Superior temporal gyrus (tissue), 1 donor: ENCODE data around the gene TNRC6B.
A peak's percentile ranks its signal among the peaks of the same experiment; 100 is the strongest.
"Not testable (repeated sequence)": the region's sequence is repeated elsewhere in the genome, so short reads cannot be mapped to it uniquely, and the experiment has no call there.

Experiments
- DNase-seq: peaks from one replicate; pipeline ENCODE4 v3.0.0-alpha.2; 2016; ENCODE audit errors: extremely low spot score

TNRC6B gene, protein sequence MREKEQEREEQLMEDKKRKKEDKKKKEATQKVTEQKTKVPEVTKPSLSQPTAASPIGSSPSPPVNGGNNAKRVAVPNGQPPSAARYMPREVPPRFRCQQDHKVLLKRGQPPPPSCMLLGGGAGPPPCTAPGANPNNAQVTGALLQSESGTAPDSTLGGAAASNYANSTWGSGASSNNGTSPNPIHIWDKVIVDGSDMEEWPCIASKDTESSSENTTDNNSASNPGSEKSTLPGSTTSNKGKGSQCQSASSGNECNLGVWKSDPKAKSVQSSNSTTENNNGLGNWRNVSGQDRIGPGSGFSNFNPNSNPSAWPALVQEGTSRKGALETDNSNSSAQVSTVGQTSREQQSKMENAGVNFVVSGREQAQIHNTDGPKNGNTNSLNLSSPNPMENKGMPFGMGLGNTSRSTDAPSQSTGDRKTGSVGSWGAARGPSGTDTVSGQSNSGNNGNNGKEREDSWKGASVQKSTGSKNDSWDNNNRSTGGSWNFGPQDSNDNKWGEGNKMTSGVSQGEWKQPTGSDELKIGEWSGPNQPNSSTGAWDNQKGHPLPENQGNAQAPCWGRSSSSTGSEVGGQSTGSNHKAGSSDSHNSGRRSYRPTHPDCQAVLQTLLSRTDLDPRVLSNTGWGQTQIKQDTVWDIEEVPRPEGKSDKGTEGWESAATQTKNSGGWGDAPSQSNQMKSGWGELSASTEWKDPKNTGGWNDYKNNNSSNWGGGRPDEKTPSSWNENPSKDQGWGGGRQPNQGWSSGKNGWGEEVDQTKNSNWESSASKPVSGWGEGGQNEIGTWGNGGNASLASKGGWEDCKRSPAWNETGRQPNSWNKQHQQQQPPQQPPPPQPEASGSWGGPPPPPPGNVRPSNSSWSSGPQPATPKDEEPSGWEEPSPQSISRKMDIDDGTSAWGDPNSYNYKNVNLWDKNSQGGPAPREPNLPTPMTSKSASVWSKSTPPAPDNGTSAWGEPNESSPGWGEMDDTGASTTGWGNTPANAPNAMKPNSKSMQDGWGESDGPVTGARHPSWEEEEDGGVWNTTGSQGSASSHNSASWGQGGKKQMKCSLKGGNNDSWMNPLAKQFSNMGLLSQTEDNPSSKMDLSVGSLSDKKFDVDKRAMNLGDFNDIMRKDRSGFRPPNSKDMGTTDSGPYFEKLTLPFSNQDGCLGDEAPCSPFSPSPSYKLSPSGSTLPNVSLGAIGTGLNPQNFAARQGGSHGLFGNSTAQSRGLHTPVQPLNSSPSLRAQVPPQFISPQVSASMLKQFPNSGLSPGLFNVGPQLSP (N-terminal part only)

DNA sequence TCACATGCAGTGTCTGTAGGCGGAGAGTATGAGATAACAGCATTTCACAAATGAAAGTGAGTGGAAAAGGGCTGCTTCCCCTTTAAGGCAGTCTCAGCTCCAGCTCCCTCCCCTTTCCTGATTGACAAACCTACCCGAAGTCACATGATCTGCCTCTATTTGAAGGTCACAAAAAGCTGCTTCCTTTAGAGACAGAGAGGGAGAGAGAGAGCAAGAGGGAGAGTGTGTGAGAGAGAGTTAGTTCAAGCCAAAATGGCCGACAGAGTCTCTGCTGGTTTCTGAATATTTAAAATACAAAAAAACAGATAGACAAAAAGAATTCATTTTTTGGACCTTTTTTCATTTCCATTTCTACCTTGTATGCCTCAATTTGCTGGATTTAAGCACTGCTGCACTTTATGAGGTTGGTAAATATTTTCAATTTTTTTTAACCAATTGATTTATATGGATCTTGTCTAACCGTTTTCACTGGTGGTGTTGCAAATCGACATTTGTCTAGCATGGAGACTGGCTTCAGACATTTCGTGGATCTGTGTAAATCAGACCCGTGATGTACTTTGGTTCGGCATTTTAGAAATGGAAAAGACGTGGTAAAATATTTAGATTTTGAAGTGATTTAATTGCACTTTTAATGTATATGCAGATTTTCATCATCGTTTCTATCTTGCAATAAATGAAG lies at the start of gene TNRC6B:
Gene TNRC6B, plus strand, starts transcription at position 188 of the 679 bp plus-strand sequence. Its CDS starts 211 bp downstream, at position 399.
- peak; percentile 99 for DNase-seq

DNA sequence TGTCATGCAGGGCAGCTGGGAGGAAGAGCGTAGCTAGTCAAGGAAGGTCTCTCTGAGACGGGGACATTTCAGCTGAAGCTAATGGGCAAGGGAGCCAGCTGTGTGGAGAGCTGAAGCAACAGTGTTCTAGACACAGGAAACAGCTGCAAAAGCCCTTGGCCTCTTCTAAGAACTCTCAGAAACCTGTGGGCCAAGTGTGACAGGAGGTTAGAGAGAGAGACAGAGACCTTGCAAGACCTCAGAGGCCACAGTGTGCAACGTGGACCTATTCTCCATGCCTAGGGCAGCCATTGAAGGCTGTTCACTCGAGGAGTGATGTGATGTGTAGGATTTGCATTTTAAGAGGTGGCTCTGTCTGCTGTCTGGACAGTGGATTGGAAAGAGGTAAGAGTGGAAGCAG lies 48.7 kb upstream of the TNRC6B start:
- DNase-seq: no peak

DNA sequence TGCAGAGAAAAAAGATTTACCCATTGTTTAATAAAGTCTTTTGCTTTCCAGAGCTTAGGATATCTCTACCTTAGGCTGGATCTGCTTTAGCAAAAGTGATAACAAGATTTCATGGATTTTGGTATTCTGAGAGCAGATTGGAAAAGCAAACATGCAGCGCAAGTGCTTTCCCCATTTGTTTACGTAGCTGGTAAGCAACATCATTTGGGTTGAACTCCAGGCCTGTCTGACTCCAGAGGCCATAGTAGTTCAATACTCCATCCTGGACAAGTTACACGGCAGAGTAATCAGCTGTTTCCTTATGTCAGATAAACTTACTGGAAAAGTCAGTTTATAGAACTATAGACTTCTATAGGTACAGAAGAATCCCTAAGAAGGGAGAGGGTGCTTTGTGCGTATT lies 40.6 kb upstream of the TNRC6B start:
- DNase-seq: no peak

DNA sequence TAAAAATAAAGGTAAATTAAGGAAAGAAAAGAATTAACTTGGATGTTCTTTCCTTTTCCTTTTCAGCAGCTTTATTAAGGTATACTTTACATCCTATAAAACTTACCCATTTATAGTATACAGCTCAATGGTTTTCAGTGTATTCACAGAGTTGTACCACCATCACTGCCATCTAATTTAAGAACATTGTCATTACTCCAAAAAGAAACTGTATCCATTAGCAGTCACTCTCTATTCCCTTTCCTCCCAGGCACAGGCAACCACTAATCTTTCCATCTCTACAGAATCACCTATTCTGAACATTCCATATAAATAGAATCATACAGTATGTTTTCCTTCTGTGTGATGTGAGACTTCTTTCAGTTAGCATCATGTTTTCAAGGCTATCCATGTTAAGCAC lies 38.9 kb upstream of the TNRC6B start:
- no peak for DNase-seq

DNA sequence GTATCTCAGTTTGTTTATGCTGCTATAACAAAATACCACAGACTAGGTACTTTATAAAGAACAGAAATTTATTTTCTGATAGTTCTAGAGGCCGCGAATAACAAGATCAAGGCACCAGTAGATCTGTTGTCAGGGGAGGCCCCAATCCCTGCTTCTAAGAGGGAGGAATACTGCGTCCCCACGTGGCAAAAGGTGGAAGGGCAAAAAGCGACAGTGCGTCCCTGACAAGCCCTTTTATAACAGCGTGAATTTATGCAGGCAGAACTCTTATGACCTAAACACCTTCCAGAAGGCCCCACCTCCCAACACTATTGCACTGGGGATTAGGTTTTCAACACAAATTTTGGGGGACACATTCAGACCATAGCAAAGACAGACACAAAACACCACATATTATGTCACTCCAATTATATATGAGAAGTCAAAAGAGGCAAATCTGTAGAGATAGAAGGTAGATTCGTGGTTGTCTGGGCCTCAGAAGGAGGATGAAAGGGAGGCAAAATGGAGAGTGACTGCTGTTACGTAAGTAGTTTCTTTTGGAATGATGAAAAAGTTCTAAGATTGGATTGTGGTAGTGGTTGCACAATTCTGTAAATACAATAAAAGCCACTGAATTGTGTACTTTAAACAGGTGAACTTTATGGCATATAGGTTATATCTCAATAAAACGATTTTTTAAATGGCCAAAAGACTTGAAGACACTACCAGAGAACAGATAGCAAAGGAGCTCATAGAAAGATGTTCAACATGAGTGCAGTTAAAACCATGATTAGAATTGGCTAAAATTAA lies 30.1 kb upstream of the TNRC6B start:
- DNase-seq: no peak

DNA sequence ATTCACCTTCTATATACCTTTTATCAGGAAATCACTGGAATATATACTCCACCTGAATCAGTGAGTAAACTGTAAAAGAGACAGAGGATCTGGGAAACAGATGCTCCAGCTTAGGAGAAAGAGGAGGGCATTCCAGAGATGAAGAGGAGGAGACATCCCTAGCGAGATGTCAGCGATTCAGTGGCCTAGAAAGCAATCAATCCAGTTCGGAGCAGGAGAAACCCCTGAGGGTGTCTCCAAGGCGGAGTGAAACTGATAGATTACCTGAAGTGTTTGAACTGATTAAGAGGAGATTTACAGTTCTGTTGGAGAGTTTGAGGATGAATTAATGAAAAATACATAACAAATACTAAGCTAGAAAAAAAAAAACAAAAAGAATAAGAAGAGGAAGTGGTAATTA lies 24.5 kb upstream of the TNRC6B start:
- DNase-seq: no peak

DNA sequence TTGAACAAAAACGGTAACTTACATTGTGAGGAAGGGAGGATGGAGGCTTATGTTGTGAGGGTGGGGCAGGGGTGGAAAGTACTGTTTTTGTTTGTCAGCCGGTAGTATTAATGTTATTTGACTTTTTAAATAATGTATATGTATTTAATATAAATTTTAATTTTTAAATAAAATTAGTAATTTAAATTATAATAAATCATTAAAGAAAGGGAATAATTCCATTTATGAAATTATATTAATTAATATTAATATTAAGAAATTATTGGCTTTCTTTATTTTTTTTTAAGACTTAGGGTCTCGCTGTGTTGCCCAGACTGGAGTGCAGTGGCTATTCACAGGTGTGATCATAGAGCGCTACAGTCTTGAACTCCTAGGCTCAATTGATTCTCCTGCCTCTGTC lies 24.0 kb upstream of the TNRC6B start:
- no peak for DNase-seq

DNA sequence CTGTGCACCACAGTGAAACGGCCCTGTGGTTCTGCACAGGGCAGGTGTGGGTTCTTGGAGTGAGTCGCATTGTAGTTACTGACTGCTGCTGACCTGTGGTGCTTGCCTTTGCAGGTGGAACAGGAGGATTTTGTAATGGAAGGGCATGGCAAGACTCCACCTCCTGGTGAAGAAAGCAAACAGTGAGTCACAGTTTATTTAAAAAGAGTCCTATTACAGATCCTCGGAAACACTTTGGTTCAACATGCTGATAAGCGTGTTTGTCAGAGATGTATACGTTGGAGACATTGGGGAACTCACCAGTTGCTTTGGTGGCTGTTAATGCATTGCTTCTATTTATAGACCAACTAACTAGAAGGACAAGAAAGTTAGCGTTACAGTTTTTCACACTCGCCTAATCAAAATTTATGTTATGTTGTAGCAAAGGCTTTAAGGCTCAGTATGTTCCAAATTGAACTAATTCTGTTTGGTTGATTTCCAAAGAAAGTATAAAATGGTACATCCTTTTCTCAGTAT lies 21.7 kb upstream of the TNRC6B start:
- no peak for DNase-seq

DNA sequence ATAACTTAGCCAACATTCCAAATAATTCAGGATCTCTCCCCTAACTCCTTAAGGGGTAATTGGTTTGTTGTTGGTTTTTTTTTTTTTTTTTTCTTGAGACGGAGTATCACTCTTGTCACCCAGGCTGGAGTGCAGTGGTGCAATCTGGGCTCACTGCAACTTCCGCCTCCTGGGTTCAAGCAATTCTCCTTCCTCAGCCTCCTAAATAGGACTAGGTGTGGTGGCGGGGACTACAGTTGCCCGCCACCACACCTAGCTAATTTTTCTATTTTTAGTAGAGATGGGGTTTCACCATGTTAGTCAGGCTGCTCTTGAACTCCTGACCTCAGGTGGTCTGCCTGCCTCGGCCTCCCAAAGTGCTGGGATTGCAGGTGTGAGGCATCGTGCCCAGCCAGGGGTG lies 21.0 kb upstream of the TNRC6B start:
- DNase-seq: not testable (repeated sequence)

DNA sequence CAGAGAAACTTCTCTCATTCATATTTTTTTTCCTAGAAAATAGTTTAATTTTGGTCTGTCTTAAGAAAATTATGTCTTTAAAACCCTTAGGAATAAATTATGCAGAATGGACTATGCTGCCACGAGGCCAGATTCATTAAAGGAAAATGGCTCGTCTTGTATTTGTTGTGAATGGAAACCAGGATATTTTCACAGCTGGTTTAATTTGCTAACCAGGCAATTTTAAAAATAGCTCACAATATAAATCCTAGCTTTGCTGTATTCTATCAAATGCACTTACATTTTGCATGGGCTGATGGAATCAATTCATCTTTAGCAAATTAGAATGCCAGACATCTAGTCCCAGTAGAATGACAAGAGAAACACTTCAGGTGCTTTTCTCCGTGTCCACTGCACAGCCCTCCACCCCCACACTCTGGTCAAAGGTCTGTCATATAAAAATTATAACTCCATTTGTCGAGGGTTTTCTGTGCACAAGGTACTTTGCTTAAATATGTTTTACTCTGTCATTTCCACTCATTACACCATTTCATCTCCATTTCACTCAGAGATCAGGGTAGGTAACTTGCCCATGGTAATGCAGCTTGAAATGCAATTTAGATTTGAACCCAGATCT lies 20.3 kb upstream of the TNRC6B start:
- DNase-seq: no peak

DNA sequence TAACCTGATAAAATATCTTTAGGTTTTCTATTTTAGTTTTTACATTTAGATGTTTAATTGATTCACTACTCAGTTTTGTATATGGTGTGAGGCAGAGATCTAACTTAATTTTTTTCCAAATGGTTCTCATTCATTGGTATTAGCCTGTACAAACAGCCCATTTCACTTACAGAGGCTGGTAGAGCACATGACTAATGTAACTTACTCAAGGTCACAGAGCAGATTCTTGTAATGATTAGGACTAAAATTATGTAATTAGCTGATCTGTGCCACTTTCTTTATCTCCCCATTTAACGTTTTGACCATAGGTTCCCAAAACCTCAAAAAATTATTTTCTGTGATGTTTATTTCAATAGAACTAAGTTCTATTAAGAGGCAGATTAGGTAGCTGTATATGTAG lies 16.5 kb upstream of the TNRC6B start:
- DNase-seq: no peak

DNA sequence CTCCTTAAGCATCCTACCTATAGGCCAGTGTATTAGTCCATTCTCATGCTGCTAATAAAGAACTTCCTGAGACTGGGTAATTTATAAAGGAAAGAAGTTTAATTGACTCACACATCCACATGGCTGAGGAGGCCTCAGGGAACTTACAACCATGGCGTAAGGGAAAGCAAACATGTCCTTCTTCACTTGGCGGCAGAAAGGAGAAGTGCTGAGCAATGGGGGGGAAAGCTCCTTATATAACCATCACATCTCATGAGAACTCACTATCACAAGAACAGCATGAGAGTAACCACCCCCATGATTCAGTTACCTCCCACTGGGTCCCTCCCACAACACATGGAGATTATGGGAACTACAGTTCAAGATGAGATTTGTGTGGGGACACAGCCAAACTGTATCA lies 12.2 kb upstream of the TNRC6B start:
- not testable (repeated sequence) for DNase-seq

DNA sequence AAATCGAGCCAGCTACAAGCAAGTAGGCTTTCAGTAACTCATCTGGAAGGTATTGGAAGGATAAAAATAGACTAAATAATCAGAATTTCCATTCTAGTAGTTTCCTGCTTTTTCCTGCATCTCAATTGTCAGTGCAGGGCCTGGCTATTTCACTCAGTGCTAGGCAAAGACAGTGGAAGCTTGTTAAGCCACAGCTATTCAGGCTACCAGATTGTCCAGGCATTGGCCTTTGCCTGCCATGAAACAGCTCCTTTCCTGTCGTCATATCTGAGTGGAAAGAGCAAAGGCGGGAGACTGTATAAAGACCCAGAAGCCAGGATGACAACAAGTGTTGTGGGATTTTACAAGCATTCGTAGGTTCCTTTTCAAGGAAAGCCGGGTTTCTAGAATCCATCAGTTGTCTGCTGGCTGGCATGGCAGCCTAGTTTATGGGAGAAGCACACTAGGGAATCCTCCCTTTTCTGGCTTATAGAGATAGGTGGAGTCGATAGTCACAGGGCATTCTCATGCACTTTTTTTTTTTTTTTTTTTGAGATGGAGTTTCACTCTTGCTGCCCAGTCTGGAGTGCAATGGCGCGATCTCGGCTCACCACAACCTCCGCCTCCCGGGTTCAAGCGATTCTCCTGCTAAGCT lies 2.0 kb upstream of the TNRC6B start:
- no peak for DNase-seq

DNA sequence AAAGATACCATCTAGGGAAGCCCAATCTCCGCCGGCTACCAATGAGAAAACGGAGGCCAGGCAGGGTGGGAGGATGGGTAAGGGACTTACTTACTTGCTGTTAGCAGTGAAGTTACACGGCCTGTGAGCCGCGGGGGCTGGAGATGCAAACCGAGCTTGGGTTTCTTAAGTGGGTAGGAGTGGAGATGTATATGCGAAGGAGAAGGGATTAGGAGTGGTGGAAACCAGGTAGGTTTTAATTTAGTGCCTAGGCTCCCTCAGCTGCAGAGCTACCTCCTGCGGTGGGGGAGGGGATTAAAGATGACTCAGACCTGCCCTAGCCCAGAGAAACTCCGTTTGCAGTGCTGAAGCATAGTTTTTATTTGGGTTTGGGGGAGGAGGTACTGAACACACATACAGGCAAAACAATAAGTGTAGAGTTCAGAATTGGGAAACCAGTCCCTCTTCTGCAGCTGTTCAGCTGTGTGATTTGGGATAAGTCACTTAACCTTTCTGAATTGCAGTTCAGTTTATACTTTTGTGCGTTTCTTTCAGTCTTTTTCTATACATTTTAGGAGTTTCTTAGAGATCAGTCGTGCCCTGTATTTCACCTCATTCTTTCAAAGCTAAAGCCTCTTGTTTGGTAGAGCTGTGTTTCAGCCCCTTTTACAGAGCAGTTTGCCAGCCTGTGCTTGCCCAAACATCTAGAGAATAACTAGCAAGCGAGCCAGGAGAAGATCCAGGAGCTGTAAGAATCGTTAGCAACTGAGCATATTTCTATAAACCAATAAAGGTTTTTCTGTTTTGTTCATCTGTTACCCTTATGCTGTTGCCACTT lies 596 bp upstream of the TNRC6B start:
- DNase-seq: no peak

DNA sequence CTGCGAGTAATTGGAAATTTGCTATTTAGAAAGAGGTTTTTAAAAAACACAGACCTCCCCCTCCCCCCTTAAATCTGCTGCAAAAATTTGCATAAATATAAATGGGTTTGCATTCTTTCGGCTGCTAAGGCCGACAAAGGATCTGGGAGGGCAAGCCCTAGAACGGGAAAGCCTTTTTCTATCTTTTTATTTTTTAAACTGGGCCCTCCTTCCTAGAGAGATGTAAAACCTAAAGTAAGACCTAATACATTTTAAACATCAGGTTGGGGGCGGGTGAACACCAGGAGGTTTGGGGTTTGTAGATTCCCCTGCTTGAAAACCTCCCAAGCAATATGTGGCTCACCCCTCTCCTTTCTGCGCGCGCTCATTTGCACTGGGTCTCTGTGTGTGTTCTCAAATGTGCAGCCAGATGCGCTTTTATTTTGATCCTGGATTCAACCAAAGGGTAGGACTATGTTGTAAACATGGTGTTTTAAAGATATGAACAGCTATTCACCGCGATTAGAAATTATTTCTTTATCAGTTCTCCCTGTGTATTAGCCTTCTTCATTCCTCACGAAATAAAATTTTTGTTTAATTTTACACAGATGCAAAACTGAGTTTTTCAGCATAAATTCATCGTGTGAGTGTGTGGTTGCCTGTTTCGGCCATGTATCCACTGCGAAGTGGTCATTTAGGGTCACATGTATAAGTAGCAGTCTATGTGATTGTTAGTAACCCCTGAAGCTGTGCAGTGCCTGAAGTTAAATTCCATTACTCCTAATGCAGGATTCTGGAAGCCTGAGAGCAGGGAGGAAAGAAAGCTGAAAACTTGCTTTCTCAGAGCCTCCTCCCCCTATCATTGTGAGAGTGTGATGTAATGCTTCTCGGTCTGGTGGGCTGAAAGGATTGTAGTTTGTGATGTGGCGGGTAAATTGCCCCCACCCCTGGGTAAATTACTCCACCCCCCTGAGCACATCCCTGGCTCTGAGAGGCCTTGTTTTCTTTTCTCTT lies 988 bp downstream of the TNRC6B start:
- peak; percentile 69 for DNase-seq

DNA sequence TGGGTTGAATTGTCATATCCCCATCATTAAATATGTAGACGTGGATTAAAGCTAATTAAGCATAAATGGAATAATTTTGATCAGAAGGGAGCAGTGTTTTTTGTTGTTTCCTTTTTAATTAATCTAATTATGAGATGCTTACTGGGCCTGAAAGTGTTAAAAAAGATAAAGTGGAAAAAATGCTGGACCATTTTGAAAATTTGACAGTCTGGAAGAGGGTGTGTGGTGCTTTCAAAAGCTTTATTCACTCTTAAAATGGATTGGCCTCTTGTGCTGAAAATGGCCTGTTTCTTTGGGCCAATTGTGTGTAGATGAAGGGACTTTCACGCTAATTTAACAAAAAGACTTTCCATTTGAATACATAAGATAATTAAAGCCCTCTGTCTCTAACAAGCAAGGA lies 1.8 kb downstream of the TNRC6B start:
- peak; percentile 55 for DNase-seq

DNA sequence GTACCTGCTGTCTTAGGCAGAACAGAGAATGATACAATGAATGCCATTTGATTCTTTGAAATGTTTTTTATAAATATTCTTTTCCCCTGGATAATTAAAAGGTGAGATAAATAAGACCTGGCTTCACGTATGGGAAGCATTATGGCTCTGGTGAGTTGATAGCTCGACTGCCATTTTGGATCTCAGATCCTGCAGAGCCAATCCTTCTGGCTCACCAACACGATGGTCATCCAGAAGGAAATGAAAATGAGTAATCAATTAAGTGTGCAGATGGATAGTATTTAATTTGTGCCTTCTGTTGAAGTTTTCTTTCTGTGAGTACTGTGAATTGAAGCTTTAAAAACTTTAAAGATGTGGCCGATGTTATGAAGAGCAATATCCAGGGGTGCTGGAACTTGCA lies 2.7 kb downstream of the TNRC6B start:
- DNase-seq: no peak
